ENCODE data around the gene TRPM3. TPM values are rescaled to one million over a fixed set of nuclear protein-coding genes. Genes with fewer than 3 reads are reported as not detected.

The TRPM3 gene
- total and polyA plus RNA-seq, 9 of the 15 experiments (the other 6 are each of a cell fraction or from before 2014, with no cell fraction given): 0.04 TPM; not detected in 8

GRCh38 chr9:70927530-70927929, 193.9 kb downstream of the TRPM3 start:
- DNase-seq (ENCODE audit: extremely low read depth in 1 of 4, low spot score in 3 of 4) (no peak), FAIRE-seq (no peak), ATAC-seq (no peak)
- H3K79me2 ChIP-seq (ENCODE audit: control insufficient read depth, insufficient read depth, low read length): no peaks in the 10 kb centered on the region
- no peak overlapping the region for H3K4me3 ChIP-seq
- intact Hi-C loops (cut with micrococcal nuclease) (loop anchor here (5.0 kb wide), 1 partner anchor 285 kb away; no protein-coding TSS in a partner anchor), in situ Hi-C loops (cut with MboI) (no loop called here)
- no peaks in the 10 kb centered on the region for H3K9me1 ChIP-seq (ENCODE audit: control insufficient read depth, insufficient read depth, low read length)
- POLR2A ChIA-PET: no interaction called here
- H2AFZ ChIP-seq (ENCODE audit: low read depth, low read length): no peak overlapping the region
- no peaks in the 10 kb centered on the region for H3K9me3 ChIP-seq (replicated peaks; ENCODE audit: control insufficient read depth, insufficient read depth, low read depth, low read length)
- H4K20me1 ChIP-seq (replicated peaks; ENCODE audit: control insufficient read depth, insufficient read depth, low read length): no peaks in the 10 kb centered on the region
- no peak overlapping the region for H3K9ac ChIP-seq (ENCODE audit: insufficient read depth in 1 of 2, low read depth in 2 of 2, low read length in 2 of 2)
- no TSS peak for BruUV-seq (replicated peaks)
- no peaks in the 10 kb centered on the region for H3K36me3 ChIP-seq (ENCODE audit: control insufficient read depth, insufficient read depth, low read length)
- WGBS (ENCODE audit: insufficient coverage, low coverage, missing lambda C conversion rate): 0% methylated on average over 2 of the region's 2 CpGs
- no peak overlapping the region for H3K27ac ChIP-seq (ENCODE audit: extremely low read depth, low read depth, low read length)
- CTCF ChIA-PET (ENCODE audit: low intra/inter-chr PET ratio): no interaction called here
- no peaks in the 10 kb centered on the region for H3K27me3 ChIP-seq (ENCODE audit: control insufficient read depth in 2 of 2, insufficient read depth in 2 of 2, low read length in 2 of 2)
- no peak for TF ChIP-seq SREBF2 (CRISPR knock-in tag; IDR thresholded peaks at IDR 0.05)
- TF ChIP-seq GABPB2 (CRISPR knock-in tag; conservative IDR thresholded peaks at IDR 0.05): no peak
- no peak for TF ChIP-seq ZKSCAN1 (IDR thresholded peaks at IDR 0.05; ENCODE audit: low read depth, low read length)
- TF ChIP-seq HNRNPL (IDR thresholded peaks at IDR 0.05; ENCODE audit: low read depth, low read length): no peak
- no peak for TF ChIP-seq NELFE (IDR thresholded peaks at IDR 0.05; ENCODE audit: insufficient read depth, insufficient read length)
- TF ChIP-seq SRSF7 (optimal IDR thresholded peaks at IDR 0.05; ENCODE audit: low read depth, low read length): no peak
- TF ChIP-seq THRAP3 (IDR thresholded peaks at IDR 0.05; ENCODE audit: borderline replicate concordance): no peak
- TF ChIP-seq ZBTB17 (CRISPR knock-in tag; IDR thresholded peaks at IDR 0.05): no peak
- TF ChIP-seq ADNP (tag; IDR thresholded peaks at IDR 0.05): no peak
- TF ChIP-seq CREBBP (IDR thresholded peaks at IDR 0.05; ENCODE audit: low read depth, low read length): no peak
- no peak for TF ChIP-seq FUS (optimal IDR thresholded peaks at IDR 0.05; ENCODE audit: low read depth, low read length)
- no peak for TF ChIP-seq NONO (IDR thresholded peaks at IDR 0.05; ENCODE audit: low read depth in 2 of 2, low read length in 1 of 2)
- no peak for TF ChIP-seq MCM7 (IDR thresholded peaks at IDR 0.05)
- TF ChIP-seq CHAMP1 (IDR thresholded peaks at IDR 0.05): no peak
- TF ChIP-seq PHB2 (IDR thresholded peaks at IDR 0.05; ENCODE audit: low read depth): no peak
- no peak overlapping the region for H3K4me2 ChIP-seq (ENCODE audit: insufficient read depth, low read length)
- no peaks in the 10 kb centered on the region for H3K4me1 ChIP-seq (replicated peaks in 1 of 2; ENCODE audit: control insufficient read depth in 2 of 2, insufficient read depth in 2 of 2, low read length in 2 of 2)

All from K562 (cell line).